GM18502 (cell line): Measurements from ENCODE around the gene GPR162.

Experiments
- ATAC-seq: cut with Tn5 transposase; IDR thresholded peaks from one replicate; pipeline ENCODE4 v1.9.1; 2021; ENCODE audit warnings: mild to moderate bottlenecking; ENCODE audit not compliant: unreplicated experiment, poor library complexity

Gene GPR162

DNA sequence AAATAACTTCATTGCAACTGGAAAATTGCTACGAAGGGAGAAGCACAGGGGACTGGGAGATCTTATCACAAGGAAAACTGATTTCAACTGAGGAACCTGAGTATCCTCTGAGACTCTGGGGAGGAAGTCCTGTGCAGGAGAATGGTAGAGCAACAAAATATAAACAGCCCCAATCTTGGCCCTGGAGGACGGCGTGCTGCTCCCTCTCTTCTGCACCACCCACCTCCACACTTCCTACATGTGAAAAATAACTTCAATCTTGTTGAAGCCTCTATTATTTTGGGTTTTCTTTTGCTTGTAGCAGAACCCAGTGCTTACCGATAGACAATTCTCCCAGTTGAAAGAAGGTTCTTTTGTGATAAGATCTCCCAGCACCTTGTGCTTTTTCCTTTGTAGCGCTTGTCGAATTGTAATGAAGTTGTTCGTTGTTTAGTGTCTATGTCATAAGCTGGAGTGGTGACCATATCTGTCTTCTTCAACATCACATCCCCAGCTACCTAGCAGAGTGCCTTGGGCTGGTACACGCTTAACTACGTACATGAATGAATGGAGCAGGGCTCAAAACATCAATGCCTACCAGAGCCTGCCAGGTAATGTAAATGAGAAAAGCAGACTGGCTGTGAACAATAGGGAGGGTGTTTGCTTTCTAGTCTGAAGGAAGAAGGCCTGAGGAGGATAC lies 35.1 kb upstream of the GPR162 start:
- no peak for ATAC-seq

DNA sequence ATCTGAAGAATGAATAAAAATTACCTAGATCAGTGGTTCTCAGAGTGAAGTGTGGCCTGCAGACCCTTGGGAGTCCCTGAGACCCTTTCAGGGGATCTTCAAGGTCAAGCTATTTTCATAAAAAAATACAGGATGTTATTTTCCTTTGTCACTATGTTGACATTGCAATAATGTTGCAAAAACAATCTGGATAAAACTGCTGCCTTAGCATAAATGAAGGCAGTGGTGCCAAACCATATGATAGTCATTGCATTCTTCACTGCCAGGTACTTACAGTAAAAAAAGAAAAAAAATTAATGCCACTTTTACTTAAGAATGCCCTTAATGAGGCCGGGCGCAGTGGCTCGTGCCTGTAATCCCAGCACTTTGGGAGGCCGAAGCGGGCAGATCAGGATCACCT lies 34.3 kb upstream of the GPR162 start:
- no peak for ATAC-seq

DNA sequence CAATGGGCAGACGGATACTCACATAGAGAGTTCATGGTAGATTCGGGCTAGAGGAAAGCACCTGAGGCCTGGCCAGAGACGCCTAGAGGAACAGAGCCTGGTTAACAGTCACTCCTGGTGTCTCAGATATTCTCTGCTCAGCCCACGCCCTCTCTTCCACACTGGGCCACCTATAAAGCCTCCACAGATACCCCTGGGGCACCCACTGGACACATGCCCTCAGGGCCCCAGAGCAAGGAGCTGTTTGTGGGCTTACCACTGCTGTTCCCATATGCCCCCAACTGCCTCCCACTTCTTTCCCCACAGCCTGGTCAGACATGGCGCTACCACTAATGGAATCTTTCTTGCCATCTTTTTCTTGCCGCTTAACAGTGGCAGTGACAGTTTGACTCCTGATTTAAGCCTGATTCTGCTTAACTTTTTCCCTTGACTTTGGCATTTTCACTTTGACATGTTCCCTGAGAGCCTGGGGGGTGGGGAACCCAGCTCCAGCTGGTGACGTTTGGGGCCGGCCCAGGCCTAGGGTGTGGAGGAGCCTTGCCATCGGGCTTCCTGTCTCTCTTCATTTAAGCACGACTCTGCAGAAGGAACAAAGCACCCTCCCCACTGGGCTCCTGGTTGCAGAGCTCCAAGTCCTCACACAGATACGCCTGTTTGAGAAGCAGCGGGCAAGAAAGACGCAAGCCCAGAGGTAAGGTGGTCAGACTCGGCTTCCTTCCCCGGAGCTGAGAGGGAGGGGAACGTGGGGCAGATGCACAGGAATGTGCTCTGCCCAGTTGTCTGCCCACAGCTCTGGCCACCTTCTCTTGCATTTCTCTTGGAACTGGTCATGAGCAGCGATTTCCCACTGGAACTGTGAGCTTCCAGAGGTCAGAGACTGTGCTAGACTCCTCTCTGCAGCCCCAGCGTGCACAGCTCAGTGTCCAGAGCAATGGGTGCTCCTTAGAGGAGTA lies 32.4 kb upstream of the GPR162 start, which contains the start of gene CD4:
CD4 (plus strand) TSS at position 557 of the 953 bp plus-strand sequence. CDS start 10,611 bp downstream, outside the sequence.
- no peak for ATAC-seq

DNA sequence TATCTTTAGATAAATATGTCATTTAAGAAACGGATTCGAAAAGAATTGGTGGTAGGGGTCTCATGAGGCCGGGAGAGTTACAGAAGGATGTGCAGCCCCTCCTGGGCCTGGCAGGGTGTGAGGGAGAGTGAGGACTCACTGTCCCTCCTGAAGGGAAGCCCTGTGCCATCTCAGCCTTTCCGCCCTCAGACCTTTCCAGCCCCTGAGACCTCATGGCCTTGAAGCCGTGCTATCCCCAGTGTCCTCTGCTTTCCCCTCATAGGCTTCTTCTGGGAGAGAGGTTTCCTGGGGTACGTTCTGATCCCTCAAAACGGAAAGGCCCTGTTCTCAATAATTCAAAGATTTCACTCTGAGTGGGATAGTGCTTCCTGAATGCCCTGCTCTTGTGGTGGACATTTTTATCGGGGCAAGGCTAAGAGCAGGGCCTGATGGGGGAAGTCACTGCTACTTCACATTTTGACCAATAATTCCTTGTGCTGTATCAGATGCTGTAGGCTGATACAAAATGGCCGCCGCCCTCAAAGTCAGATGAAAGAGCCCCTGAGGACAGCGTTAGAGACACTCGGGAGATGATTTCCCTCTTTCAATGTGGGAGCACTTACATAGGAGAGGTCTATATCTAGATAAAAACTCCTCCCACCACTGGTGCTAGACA lies 31.0 kb upstream of the GPR162 start:
- no peak for ATAC-seq

GRCh38 chr12:6791931-6792520 lies 29.6 kb upstream of the GPR162 start:
- ATAC-seq: no peak

- ATAC-seq: peak; percentile 45
Measured at GRCh38 chr12:6792522-6793201, 29.0 kb upstream of the GPR162 start.

- no peak for ATAC-seq
Measured at GRCh38 chr12:6795088-6795487, 26.5 kb upstream of the GPR162 start.

DNA sequence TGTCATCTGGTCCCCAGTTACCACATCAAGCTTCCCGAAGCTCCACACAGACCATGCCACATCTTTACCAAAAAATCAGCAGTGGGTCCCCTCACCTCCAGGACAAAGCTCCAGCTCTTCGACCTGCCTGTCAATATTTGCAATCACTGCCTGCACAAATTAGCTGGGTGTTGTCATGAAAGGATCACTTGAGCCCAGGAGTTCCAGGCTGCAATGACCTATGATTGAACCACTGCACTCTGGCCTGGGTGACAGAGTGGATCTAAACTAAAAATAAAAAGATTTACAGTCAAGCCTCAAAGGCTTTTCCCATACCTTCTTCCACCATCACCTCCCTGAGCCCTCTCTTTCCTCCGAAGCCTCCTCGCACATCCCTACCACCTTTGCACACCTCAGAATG lies 25.0 kb upstream of the GPR162 start:
- no peak for ATAC-seq

DNA sequence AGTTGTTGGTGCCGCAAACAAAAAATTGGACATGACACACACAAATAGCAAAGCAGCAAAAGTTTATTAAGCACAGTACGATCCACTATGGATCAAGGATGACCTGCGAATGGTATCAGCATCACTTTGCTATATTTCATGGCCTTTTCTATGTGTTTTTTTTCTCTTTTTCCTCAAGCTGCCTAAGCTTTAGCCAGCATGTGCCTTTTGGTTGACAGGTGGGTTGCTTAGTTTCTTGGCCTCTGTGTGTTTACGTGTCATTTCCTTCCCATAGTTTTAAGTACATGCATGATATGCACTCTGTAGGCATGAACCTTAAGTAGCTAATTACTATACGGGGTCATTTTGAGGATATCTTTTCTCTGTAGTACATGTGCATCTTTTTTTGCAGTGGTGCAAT lies 22.5 kb upstream of the GPR162 start:
- ATAC-seq: no peak

- no peak for ATAC-seq
Measured at GRCh38 chr12:6807170-6807569, 14.5 kb upstream of the GPR162 start.

DNA sequence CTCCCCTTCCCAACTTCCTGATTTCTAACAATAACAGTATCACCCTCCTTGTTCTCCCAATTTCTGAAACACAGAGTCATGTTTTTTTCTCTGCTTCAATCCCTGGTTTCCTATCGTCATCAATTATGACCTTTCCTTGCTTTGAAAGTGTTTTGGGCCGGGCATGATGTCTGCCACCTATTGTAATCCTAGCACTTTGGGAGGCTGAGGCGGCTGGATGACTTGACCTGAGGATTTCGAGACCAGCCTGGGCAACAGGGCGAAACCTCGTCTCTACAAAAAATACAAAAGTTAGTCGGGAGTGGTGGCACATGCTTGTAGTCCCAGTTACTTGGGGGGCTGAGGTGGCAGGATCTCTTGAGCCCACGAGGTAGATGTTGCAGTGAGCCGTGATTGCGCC lies 12.6 kb upstream of the GPR162 start:
- ATAC-seq: no peak

- no peak for ATAC-seq
Measured at GRCh38 chr12:6810758-6811157, 10.9 kb upstream of the GPR162 start.

DNA sequence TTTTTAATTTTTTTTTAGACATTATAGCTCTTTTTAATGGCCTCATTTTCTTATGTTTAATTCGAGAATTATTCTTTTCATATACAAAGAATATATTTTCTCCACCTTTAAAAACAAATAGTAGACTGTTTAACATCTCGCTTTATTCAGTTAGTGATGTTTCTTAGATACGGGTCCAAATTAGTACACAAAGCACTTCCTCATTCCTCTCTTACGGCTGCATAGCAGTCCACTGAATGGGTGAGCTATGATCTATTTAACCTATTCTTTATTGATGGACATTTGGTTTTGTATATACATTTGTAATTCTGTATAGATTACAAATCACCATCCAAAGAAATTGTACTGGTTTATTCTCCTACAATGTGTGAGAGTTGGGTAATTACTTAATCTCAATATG lies 8.3 kb upstream of the GPR162 start:
- ATAC-seq: no peak

GRCh38 chr12:6816598-6816997 lies 5.0 kb upstream of the GPR162 start:
- ATAC-seq: no peak

DNA sequence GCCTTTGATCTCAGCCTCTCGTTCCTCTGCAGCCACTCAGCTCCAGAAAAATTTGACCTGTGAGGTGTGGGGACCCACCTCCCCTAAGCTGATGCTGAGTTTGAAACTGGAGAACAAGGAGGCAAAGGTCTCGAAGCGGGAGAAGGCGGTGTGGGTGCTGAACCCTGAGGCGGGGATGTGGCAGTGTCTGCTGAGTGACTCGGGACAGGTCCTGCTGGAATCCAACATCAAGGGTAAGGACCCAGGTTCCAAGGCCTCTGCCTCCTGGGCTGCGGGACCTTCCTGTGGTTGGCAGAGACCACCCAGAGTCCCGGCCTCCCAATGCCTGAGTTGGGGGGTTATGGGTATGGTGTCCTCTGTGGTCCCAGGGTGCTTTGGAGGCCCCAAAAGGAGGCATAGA lies 4.5 kb upstream of the GPR162 start:
- ATAC-seq: no peak

DNA sequence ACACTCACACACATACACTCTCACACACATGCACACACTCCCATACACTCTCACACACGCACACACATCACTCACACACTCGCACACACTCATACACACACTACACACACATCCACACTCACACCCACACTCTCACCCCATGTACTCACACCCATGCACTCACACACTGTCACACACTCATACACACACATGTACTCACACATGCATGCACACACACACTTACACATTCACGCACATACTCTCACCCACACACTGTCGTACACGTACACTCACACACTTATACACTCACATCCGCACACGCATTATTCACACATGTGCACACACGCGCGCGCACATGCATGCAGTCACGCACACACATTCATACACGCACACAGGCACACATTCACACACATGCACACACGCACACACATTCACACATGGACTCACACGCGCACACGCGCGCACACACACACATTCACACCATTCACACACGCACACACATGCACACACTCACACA lies 3.9 kb upstream of the GPR162 start:
- ATAC-seq: no peak

- no peak for ATAC-seq
Measured at GRCh38 chr12:6818222-6818621, 3.4 kb upstream of the GPR162 start.

DNA sequence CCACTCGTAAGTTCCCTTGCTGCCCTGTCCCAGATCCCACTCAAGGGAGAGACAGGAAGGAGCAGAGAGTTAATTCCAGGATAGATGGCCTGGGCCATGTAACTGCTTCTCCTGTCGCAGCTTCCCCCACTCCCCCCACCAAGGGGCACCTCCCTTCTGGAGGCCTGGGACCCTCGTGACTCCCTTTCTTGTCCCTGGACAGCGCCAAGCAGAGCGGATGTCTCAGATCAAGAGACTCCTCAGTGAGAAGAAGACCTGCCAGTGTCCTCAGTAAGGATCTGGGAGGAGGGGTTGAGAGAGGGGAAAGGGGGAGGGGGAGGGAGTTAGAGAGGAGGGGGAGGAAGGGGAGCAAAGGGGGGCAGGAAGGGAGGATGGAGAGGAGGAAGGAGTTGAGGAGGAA lies 3.0 kb upstream of the GPR162 start:
- no peak for ATAC-seq

DNA sequence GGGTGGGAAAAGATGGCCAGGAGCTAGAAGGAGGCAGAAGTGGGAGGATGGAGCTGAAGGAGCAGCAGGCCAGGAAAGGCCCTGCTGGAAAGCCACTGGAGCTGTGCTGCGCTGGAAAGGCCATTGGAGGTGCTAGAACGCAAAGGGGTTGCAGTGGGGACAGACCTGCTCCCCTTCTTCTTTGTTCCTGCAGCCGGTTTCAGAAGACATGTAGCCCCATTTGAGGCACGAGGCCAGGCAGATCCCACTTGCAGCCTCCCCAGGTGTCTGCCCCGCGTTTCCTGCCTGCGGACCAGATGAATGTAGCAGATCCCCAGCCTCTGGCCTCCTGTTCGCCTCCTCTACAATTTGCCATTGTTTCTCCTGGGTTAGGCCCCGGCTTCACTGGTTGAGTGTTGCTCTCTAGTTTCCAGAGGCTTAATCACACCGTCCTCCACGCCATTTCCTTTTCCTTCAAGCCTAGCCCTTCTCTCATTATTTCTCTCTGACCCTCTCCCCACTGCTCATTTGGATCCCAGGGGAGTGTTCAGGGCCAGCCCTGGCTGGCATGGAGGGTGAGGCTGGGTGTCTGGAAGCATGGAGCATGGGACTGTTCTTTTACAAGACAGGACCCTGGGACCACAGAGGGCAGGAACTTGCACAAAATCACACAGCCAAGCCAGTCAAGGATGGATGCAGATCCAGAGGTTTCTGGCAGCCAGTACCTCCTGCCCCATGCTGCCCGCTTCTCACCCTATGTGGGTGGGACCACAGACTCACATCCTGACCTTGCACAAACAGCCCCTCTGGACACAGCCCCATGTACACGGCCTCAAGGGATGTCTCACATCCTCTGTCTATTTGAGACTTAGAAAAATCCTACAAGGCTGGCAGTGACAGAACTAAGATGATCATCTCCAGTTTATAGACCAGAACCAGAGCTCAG lies 2.3 kb upstream of the GPR162 start:
- ATAC-seq: no peak
